Stomach smooth muscle (tissue), 2 donors: Measurements from ENCODE around the gene RPL29.
"Not testable (repeated sequence)": the region's sequence is repeated elsewhere in the genome, so short reads cannot be mapped to it uniquely, and the experiment has no call there.

Experiments used
- H3K27ac ChIP-seq: one replicate; pipeline ENCODE4 v1.7.0; 2013; ENCODE audit warnings: mild to moderate bottlenecking, low read length, inconsistent platforms
- H3K27me3 ChIP-seq, 2 donors: one replicate each; pipeline ENCODE4 v1.7.0; 2013; ENCODE audit warnings: low read length in 2 of 2; ENCODE audit not compliant: insufficient read depth in 2 of 2, control insufficient read depth in 1 of 2
- H3K36me3 ChIP-seq, 2 donors: one replicate each; pipeline ENCODE4 v1.7.0; 2013; ENCODE audit warnings: low read length in 2 of 2; ENCODE audit not compliant: control insufficient read depth in 2 of 2, insufficient read depth in 2 of 2
- H3K4me1 ChIP-seq: one replicate; pipeline ENCODE4 v1.7.0; 2013; ENCODE audit warnings: low read length; ENCODE audit not compliant: control insufficient read depth, insufficient read depth
- H3K4me3 ChIP-seq, 2 donors: one replicate each; pipeline ENCODE4 v1.7.0; 2013; ENCODE audit warnings: low read length in 2 of 2
- H3K9ac ChIP-seq, 2 donors: one replicate each; pipeline ENCODE4 v1.7.0; 2013; ENCODE audit warnings: low read length in 2 of 2, mild to moderate bottlenecking in 1 of 2
- H3K9me3 ChIP-seq, 2 donors: one replicate each; pipeline ENCODE4 v1.7.0; 2013; ENCODE audit warnings: low read length in 2 of 2; ENCODE audit not compliant: control insufficient read depth in 2 of 2
- donor health status: healthy.
- donor health status: Pancreatic carcinoma.

Gene RPL29

DNA sequence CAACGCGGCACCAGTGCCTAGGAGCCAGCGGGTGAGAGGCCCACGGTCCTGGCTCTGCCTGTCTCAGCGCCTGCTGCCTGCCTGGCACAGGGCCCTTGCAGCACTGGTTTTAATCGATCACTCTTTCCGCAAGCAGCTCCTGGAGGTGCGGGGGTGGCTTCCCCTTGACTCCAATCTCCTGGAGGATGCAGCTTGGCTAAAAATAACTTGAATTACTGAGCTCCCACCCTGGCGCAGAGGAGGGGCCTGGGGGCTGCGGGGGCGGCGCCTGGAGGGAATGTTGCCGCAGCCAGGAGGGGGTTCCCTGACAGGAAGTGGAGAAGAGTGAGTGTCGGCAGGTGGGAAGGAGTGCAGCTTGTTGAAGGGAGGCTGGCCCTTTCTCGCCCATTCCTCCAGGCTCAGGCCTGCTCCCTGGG is 9.9 kb upstream of the RPL29 start:
- H3K27me3 ChIP-seq = peaks cover 0 to 3% of the 10 kb centered on the region in 2 donors
- H3K4me3 ChIP-seq = peak overlapping the region in 1 of 2 donors; percentile 3
- no peak overlapping the region for H3K27ac ChIP-seq
- H3K9me3 ChIP-seq = no peaks in the 10 kb centered on the region
- no peak overlapping the region for H3K9ac ChIP-seq
- no peaks in the 10 kb centered on the region for H3K36me3 ChIP-seq
- H3K4me1 ChIP-seq = peaks cover 18% of the 10 kb centered on the region

DNA sequence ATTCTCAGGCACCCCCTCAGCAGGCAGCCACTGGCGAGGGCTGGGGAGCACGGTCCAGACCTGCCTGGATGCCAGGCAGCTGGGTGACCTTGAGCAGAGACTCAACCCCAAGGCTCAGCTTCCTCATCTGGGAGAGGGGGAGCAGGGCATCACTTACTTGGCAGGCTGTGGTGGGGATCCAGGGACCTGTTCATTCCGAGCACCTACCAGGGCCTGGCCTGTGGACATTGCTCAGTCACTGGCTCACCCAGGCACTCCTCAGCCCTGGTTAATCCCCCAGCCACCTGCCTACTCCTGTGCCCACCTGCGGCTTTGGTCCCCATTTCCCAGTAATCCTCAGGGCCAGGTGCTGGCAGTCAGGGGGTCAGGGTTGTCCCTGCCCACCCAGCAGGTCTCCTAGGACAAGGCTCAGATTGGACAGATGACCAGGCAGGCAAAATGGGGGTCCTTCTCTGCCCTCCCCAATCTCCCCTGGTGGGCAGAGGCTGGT is 9.3 kb upstream of the RPL29 start:
- H3K27me3 ChIP-seq = peaks cover 0 to 6% of the 10 kb centered on the region in 2 donors
- H3K9me3 ChIP-seq = no peaks in the 10 kb centered on the region
- no peak overlapping the region for H3K27ac ChIP-seq
- H3K9ac ChIP-seq = no peak overlapping the region
- H3K4me1 ChIP-seq = peaks cover 18% of the 10 kb centered on the region
- H3K4me3 ChIP-seq = no peak overlapping the region
- no peaks in the 10 kb centered on the region for H3K36me3 ChIP-seq

GRCh38 chr3:52004163-52004787 is 8.6 kb upstream of the RPL29 start:
- Histone ChIP-seq H3K4me3 (no peak overlapping the region), H3K9ac (no peak overlapping the region), H3K27me3 (peaks cover 0 to 6% of the 10 kb centered on the region in 2 donors), H3K36me3 (no peaks in the 10 kb centered on the region), H3K4me1 (peaks cover 18% of the 10 kb centered on the region), H3K27ac (no peak overlapping the region), H3K9me3 (no peaks in the 10 kb centered on the region)

DNA sequence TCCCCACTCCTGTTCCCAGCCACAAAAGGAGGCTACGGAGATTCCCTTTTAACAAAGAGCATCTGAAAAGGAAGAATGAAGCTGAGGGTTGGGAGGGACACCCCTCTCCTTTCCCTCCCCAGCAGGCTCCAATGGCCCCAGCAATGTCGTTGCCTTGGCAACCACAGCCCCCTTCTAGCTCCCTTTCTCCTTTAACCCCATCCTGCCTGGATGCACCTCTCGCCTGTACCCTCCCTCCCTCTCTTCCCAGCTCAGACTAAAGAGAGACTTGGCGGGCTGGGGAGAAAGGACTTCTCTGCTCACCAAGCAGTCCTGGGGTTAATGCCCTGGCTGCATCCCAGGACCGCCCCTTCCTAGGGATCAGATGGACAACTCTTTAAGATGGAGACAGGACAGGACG is 7.1 kb upstream of the RPL29 start:
- Histone ChIP-seq H3K9ac (no peak overlapping the region), H3K36me3 (no peaks in the 10 kb centered on the region), H3K4me1 (peaks cover 18% of the 10 kb centered on the region), H3K9me3 (no peaks in the 10 kb centered on the region), H3K4me3 (no peak overlapping the region), H3K27me3 (peaks cover 0 to 8% of the 10 kb centered on the region in 2 donors), H3K27ac (no peak overlapping the region)

- Histone ChIP-seq H3K4me3 (no peak overlapping the region), H3K27me3 (peaks cover 0 to 8% of the 10 kb centered on the region in 2 donors), H3K4me1 (peaks cover 18% of the 10 kb centered on the region), H3K9ac (no peak overlapping the region), H3K9me3 (no peaks in the 10 kb centered on the region), H3K27ac (no peak overlapping the region), H3K36me3 (no peaks in the 10 kb centered on the region)
Measured at GRCh38 chr3:52001443-52001974, 5.8 kb upstream of the RPL29 start.

DNA sequence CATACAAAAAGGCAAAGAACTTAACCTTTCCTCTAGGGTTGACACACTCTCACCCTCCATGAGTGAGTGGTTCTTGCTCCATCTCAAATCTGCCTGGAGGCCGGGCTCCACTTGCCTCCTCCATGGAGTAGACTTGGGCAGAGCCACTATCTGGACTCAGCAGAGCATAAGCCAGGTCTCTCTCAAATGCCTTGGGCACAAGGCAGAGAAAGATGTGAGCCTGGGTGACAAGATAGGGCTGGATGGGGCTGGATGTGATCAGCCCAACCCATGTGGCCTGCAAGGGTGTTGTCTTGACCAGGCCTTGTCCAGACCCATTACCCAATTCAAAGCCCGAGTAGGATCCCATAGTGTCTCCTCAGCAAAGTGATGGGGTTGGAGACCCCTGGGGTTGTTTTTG is 4.2 kb upstream of the RPL29 start:
- H3K9me3 ChIP-seq = no peaks in the 10 kb centered on the region
- H3K9ac ChIP-seq = no peak overlapping the region
- no peak overlapping the region for H3K27ac ChIP-seq
- H3K4me3 ChIP-seq = no peak overlapping the region
- H3K4me1 ChIP-seq = peaks cover 15% of the 10 kb centered on the region
- H3K36me3 ChIP-seq = peaks cover 0 to 1% of the 10 kb centered on the region in 2 donors
- peaks cover 0 to 8% of the 10 kb centered on the region in 2 donors for H3K27me3 ChIP-seq

- H3K27ac ChIP-seq = no peak overlapping the region
- peaks cover 16% of the 10 kb centered on the region for H3K4me1 ChIP-seq
- H3K9ac ChIP-seq = no peak overlapping the region
- H3K9me3 ChIP-seq = no peaks in the 10 kb centered on the region
- peaks cover 0 to 8% of the 10 kb centered on the region in 2 donors for H3K27me3 ChIP-seq
- H3K36me3 ChIP-seq = peaks cover 8 to 11% of the 10 kb centered on the region in 2 donors
- no peak overlapping the region for H3K4me3 ChIP-seq
Measured at GRCh38 chr3:51998774-51999173, 3.1 kb upstream of the RPL29 start.

GRCh38 chr3:51997935-51998596 is 2.4 kb upstream of the RPL29 start:
- peaks cover 8 to 11% of the 10 kb centered on the region in 2 donors for H3K36me3 ChIP-seq
- peaks cover 0 to 8% of the 10 kb centered on the region in 2 donors for H3K27me3 ChIP-seq
- H3K9me3 ChIP-seq = no peaks in the 10 kb centered on the region
- H3K4me3 ChIP-seq = no peak overlapping the region
- no peak overlapping the region for H3K27ac ChIP-seq
- H3K4me1 ChIP-seq = peaks cover 16% of the 10 kb centered on the region
- no peak overlapping the region for H3K9ac ChIP-seq

- H3K4me1 ChIP-seq = peaks cover 16% of the 10 kb centered on the region
- H3K36me3 ChIP-seq = peaks cover 11 to 14% of the 10 kb centered on the region in 2 donors
- H3K4me3 ChIP-seq = no peak overlapping the region
- peaks cover 0 to 8% of the 10 kb centered on the region in 2 donors for H3K27me3 ChIP-seq
- no peaks in the 10 kb centered on the region for H3K9me3 ChIP-seq
- H3K9ac ChIP-seq = no peak overlapping the region
- H3K27ac ChIP-seq = no peak overlapping the region
Measured at GRCh38 chr3:51997172-51997571, 1.5 kb upstream of the RPL29 start.

GRCh38 chr3:51994530-51994929 is 1.2 kb downstream of the RPL29 start:
- H3K27me3 ChIP-seq = peaks cover 0 to 2% of the 10 kb centered on the region in 2 donors
- peaks cover 14% of the 10 kb centered on the region in 2 donors for H3K36me3 ChIP-seq
- peak overlapping the region in 1 of 2 donors; percentile 97 for H3K4me3 ChIP-seq
- H3K9ac ChIP-seq = peak overlapping the region; percentile 94 to 98
- H3K9me3 ChIP-seq = no peaks in the 10 kb centered on the region
- H3K27ac ChIP-seq = no peak overlapping the region
- peaks cover 20% of the 10 kb centered on the region for H3K4me1 ChIP-seq

DNA sequence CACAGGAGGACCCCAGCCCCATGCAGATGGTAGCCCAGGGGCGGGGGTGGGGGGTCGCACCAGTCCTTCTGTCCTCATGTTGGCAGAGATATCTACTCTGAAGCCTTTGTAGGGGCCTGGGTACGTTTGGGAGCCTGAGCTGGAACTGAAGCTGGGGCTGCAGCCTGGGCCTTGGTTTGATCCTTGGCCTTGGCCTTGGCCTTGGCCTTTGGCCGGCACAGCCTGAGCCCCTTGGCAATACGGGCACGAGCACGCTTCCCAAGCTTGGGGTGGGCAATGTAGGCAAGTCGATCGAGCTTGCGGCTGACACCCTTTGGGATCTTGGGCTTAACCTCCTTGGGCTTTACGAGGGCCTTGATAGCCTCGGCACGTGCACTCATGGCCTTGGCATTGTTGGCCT is 2.0 kb downstream of the RPL29 start:
- H3K27me3 ChIP-seq, H3K4me3 ChIP-seq, H3K27ac ChIP-seq, H3K9ac ChIP-seq, H3K9me3 ChIP-seq: not testable (repeated sequence)
- Histone ChIP-seq H3K36me3 (peaks cover 14% of the 10 kb centered on the region in 2 donors), H3K4me1 (peaks cover 22% of the 10 kb centered on the region)
